ENCODE data around the gene ZNF616. TPM values are rescaled to one million over a fixed set of nuclear protein-coding genes. Genes with fewer than 3 reads are reported as not detected.

The ZNF616 gene
- 4.4 and 4.7 TPM in 2 replicates for total RNA-seq

DNA sequence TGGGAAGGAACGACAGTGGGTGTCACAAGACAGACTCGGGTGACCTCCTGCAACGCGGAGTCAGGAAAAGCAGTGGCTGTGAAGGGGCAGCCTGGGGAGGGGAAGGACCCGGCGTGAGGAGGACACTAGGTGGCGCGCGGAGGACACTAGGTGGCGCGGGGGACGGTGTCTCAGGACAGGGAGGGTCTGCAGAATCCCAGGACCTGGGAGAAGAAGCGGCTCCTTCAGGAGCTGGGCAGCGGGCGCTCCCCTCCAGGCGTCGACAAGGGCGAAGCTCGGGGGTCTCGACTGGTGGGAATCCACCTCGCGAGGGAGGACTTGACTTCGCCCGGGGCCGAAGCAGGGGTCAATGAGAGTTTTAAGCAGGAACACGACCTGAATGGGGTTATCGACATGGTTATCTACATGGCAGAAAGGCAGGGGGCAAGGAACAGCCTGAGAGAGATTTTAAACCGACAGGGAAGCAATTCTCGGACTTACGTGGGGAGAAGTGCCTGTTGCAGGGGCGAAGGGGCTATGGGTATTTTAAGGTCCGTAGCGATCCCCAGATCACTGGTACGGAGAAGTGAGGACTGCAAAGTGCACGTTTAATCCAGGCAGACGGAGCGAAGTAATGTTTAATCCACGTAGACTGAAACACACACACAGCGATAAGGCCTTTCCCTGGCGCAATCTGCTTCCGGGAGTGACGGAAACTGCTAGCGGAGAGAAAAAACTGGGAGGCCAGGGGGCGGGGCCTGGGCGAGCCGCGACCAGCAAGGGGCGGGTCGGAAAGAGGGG is at the start of gene ZNF616:
ZNF616 (minus strand) TSS at position 687 of the 780 bp plus-strand sequence. CDS start 9,426 bp downstream, outside the sequence.

DNA sequence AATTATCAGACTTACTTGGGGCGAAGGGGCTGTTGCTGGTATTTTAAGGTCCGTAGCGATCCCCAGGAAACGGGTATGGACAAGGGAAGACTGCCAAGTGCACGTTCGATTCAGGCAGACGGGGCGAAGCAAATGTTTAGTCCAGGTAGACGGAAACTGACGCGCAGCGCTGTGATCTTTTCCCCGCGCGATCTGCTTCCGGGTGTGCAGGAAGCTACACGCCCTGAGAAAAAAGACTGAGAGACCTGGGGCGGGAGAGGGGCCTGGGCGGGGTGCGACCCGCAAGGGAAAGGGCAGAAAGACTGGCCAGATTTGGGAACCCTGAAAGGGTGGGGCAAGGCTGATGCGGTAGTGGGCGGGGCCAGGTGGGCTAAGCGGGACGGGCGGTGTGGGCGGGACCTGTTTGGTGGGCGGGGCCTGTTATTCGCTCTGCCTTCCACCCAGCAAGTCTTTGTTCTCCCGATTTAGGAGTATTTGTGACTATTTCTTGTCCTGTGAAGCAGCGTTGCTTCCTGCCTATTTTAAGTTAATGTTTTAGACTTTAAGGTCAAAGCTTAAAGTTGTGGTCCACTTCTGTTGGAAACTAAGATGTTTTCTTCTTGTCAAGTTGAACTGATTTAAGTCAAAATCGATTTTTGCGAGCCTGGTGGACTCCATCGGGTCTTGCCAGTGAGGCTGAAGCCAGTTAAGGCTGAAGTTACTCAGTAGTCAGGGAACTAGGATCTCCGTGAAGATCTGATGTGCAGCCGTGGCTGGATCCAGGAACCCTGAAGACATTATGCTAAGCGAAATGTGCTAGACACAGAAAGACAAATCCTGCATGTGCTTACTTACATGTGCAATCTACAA is 31.8 kb upstream of the ZNF616 start, which contains the start of gene ZNF836:
ZNF836 (minus strand) TSS at position 301 of the 849 bp plus-strand sequence. CDS start 3,549 bp downstream, outside the sequence.

DNA sequence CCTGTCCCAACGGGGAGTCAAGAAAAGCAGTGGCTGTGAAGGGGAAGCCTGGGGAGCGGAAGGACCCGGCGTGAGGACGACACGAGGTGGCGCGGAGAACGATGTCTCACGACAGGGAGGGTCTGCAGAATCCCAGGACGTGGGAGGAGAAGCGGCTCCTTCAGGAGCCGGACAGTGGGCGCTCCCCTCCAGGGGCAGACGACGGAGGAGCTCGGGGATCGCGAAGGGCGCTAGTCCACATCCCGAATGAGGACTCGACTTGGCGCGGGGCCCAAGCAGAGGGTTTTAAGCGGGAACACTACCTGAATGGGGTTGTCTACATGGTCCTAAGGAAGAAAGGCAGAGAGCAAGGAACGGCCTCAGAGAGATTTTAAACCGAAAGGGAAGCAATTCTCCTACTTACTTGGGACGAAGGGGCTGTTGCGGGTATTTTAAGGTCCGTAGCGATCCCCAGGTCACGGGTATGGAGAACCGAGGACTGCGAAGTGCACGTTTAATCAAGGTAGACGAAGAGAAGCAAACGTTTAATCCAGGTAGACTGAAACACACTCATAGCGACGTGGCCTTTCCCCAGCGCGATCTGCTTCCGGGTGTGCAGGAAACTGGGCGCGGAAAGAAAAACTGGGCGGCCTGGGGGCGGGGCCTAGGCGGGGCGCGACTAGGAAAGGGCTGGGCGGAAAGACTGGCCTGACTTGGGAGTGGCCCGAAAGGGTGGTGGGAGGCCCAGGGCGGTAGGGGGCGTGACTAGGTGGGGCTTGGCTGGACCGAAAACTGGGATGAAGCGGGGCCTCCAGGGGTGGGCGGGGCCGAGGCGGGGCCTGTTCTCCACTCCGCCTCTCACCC is 44.3 kb downstream of the ZNF616 start, which contains the start of gene ZNF841:
ZNF841 (minus strand) TSS at position 594 of the 843 bp plus-strand sequence. CDS start 10,964 bp downstream, outside the sequence.

Other genes with a start within 250 kb of the ZNF616 start
- gene ZNF649, start 234.9 kb downstream of the ZNF616 start, total RNA-seq, result 4.3 and 4.5 TPM in 2 replicates
- 3.1 TPM in 2 replicates for gene ZNF613, start 212.5 kb downstream of the ZNF616 start, total RNA-seq
- gene ZNF350, start 153.1 kb downstream of the ZNF616 start, total RNA-seq, result 3.1 and 4.7 TPM in 2 replicates
- gene ZNF615, start 131.7 kb downstream of the ZNF616 start, total RNA-seq, result 5.1 and 7.7 TPM in 2 replicates
- gene ZNF614, start 111.6 kb downstream of the ZNF616 start, total RNA-seq, result 5.7 and 6.0 TPM in 2 replicates
- 2.1 and 2.7 TPM in 2 replicates for gene ZNF432, start 91.1 kb downstream of the ZNF616 start, total RNA-seq
- gene ZNF841, start 44.2 kb downstream of the ZNF616 start, total RNA-seq, result 5.7 and 6.7 TPM in 2 replicates
- 3.3 and 4.2 TPM in 2 replicates for gene ZNF836, start 31.7 kb upstream of the ZNF616 start, total RNA-seq
- 283 and 294 TPM in 2 replicates for gene PPP2R1A, start 50.1 kb upstream of the ZNF616 start, total RNA-seq
- 5.4 and 8.3 TPM in 2 replicates for gene ZNF766, start 129.6 kb upstream of the ZNF616 start, total RNA-seq
- 5.1 and 6.2 TPM in 2 replicates for gene ZNF480, start 157.2 kb upstream of the ZNF616 start, total RNA-seq
- 0.89 and 7.3 TPM in 2 replicates for gene ZNF610, start 196.3 kb upstream of the ZNF616 start, total RNA-seq
- 12.6 and 12.8 TPM in 2 replicates for gene ZNF880, start 230.0 kb upstream of the ZNF616 start, total RNA-seq

All from mammary microvascular endothelial cell (primary cell).